Measurements from ENCODE around the gene LDLRAD4.

The LDLRAD4 gene

GRCh38 chr18:13236411-13236810 lies 17.9 kb downstream of the LDLRAD4 start:
- in situ Hi-C loops (cut with HindIII; ENCODE audit: low sequenced_read_pairs), result no loop called here
- H3K4me3 ChIP-seq (ENCODE audit: low read depth, low read length), result no peak overlapping the region
- DNase-seq (ENCODE audit: low read depth), result no peak
- TF ChIP-seq CTCF (IDR thresholded peaks at IDR 0.05; ENCODE audit: low read depth, low read length, missing control alignments), result no peak

DNA sequence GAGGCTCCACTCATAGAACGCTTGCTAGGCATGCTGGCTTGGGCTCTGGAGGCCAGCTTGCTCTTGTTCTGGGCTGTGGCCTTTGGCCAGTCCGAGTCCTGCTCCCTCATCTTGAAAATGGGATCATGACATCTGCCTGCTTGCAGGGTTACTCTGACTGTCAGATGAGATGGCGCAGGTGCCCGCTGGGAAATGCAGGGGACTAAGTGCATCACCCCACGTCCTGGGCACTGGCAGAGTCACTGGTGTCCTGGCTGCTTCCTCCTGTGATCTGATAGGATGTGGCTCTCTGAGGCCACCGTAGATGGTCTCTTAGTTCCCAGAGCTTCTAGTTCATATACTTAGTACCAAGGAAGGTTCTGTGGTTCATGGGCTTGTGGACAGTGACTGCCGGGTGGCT lies 18.5 kb downstream of the LDLRAD4 start:
- H3K4me3 ChIP-seq (ENCODE audit: low read depth, low read length), result no peak overlapping the region
- no peak for TF ChIP-seq CTCF (IDR thresholded peaks at IDR 0.05; ENCODE audit: low read depth, low read length, missing control alignments)
- in situ Hi-C loops (cut with HindIII; ENCODE audit: low sequenced_read_pairs), result no loop called here
- no peak for DNase-seq (ENCODE audit: low read depth)

GRCh38 chr18:13237641-13238040 lies 19.1 kb downstream of the LDLRAD4 start:
- TF ChIP-seq CTCF (IDR thresholded peaks at IDR 0.05; ENCODE audit: low read depth, low read length, missing control alignments), result no peak
- H3K4me3 ChIP-seq (ENCODE audit: low read depth, low read length), result no peak overlapping the region
- DNase-seq (ENCODE audit: low read depth), result no peak
- in situ Hi-C loops (cut with HindIII; ENCODE audit: low sequenced_read_pairs), result no loop called here

- no peak for TF ChIP-seq CTCF (IDR thresholded peaks at IDR 0.05; ENCODE audit: low read depth, low read length, missing control alignments)
- no peak for DNase-seq (ENCODE audit: low read depth)
- in situ Hi-C loops (cut with HindIII; ENCODE audit: low sequenced_read_pairs), result no loop called here
- no peak overlapping the region for H3K4me3 ChIP-seq (ENCODE audit: low read depth, low read length)
These were observed 20.8 kb downstream of the LDLRAD4 start for GRCh38 chr18:13239171-13239956.

- TF ChIP-seq CTCF (IDR thresholded peaks at IDR 0.05; ENCODE audit: low read depth, low read length, missing control alignments), result no peak
- in situ Hi-C loops (cut with HindIII; ENCODE audit: low sequenced_read_pairs), result no loop called here
- DNase-seq (ENCODE audit: low read depth), result no peak
- no peak overlapping the region for H3K4me3 ChIP-seq (ENCODE audit: low read depth, low read length)
These were observed 21.6 kb downstream of the LDLRAD4 start for GRCh38 chr18:13240060-13240725.

DNA sequence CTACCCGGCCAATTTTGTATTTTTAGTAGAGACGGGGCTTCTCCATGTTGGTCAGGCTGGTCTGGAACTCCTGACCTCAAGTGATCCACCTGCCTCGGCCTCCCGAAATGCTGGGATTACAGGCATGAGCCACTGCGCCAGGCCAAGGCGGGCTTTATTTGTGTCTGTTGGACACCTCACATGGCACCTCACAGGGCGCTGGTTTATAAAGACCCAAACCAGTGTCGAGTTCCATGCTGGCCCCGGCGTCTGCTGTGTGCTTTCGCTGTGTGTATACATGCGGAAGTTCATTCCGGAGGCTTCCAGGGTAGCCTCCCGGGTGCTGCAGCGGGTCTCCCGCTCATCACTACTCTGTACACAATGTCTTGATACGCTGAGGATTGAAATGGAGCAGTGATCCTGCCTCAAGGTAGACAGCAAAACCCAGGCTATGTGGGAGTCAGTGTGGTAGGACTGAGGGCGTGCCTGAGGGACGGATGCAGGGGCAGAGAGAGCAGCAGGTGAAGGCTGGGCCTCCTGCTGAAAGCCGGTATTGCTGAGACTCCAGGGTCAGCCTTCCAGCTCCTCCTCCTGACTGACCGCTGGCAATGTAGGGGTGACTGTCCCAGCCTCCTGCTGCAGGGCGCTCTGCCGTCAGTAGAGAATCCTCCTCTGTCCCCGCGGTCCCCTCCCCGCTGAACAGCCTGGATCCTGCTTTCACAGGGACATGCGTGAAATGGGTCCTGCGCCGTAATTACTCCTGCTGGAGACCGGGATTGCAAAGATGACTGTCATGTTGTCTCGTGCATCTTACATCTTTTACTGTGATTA lies 22.7 kb downstream of the LDLRAD4 start:
- no peak overlapping the region for H3K4me3 ChIP-seq (ENCODE audit: low read depth, low read length)
- no peak for DNase-seq (ENCODE audit: low read depth)
- TF ChIP-seq CTCF (IDR thresholded peaks at IDR 0.05; ENCODE audit: low read depth, low read length, missing control alignments), result no peak
- in situ Hi-C loops (cut with HindIII; ENCODE audit: low sequenced_read_pairs), result no loop called here

All from astrocyte of the cerebellum (primary cell).